NCI-H345 (cell line): ENCODE measurements around the gene CRAMP1.

Experiments used
- DNase-seq: peaks from one replicate; lab custom pipeline; 2025; lab: John Stamatoyannopoulos, UW

Gene CRAMP1

DNA sequence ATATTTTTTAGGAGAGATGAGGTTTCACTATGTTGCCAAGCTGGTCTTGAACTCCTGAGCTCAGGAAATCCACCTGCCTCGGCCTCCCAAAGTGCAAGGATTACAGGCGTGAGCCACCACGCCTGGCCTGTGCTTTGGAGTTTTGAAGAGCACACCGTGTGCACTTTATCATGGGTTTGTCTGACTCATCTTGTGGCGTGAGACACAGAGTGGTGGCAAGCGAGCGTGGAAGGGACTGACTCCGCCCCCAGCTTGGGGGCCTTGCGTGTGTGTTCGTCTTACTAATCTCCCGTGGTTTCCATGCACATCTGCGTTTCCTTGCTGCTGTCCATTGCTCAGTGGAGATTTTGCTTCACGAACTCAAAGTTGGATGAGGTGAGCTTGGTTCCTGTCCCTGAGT is 22.9 kb downstream of the CRAMP1 start:
- no peak for DNase-seq

DNA sequence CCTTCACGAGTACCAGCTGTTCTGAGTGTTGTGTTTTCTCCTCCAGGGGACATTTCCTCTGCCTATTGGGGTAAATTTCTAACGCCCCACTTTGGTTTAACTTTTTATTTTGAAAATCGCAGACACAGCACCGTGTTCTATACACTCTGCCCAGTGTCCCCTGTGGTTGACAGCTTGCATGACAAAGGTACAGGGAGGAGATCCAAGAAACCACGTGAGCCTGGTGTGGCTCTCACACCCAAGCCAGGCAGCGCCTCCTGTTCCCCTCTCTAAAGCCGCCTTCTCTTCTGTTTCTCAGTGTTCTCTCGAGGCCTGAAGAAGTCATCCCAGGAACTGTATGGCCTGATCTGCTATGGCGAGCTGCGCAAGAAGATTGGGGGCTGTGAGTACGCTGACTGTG is 25.4 kb downstream of the CRAMP1 start:
- no peak for DNase-seq

GRCh38 chr16:1638757-1639156 is 26.6 kb downstream of the CRAMP1 start:
- no peak for DNase-seq

DNA sequence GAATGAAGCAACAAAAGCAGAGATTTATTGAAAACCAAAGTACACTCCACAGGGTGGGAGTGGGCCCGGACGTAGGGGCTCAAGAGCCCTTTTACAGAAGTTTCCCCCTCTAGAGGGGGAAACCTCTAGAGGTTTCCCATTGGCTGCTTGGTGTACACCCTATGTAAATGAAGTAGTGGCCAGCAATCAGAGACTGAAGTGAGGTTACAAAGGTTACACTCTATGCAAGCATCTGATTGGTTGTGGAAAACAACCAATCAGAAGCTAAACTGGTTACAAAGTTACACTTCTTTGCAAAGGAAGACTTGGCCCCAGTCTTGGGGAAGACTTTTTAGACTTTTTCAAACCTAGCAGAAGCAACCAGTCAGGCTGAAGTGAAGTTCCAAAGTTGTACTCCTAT is 27.1 kb downstream of the CRAMP1 start:
- DNase-seq = no peak

DNA sequence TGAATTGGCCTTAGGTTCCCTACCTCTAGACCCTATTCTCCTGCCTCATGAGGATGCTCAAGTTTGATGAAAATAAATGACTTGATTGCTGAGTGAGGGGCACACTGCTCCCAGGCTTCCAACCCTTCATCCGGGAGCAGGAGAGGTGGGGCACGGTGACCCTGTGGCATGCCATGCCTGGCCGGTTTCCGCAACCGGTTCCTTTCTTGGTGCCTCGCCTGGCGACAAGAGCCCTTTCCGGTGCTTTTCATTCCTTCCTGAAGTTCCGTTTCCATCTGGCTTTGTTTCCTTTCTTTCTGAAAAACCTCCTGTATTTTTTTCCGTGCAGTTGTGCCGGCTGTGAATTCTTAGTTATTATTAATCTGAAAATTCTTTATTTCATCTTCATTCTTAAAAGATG is 27.7 kb downstream of the CRAMP1 start:
- no peak for DNase-seq

DNA sequence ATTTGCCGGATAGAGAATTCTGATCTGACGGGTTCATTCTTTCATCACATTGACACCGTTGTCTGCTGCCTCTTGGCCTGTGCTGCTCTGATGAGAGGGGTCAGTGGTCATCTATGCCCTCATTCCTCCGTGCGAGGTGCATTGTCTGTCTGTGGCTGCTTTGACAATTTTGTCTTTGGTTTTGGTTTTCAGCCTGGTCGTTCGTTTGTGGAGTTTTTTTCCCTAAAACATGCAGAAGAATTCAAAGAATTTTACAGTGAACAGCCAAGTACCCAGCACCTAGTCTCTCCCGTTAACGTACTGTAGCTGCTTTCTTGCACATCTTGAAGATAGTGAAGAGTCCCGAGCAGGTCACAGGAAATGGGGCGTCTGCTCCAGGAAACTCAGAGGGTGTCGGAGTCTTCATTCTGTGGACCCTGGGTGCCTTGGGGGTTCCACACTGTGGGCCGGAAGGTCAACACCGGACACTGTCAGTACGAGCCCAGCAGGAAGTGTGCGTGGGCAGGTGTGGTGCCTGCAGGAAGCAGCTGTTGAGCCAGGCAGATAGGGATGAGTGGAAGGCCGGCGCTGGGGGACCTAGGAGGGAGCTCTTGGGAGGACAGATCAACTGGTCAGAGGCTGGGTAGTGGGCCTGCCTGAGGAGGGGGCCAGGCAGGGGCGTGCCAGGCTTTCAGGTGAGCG is 28.2 kb downstream of the CRAMP1 start:
- DNase-seq = no peak

DNA sequence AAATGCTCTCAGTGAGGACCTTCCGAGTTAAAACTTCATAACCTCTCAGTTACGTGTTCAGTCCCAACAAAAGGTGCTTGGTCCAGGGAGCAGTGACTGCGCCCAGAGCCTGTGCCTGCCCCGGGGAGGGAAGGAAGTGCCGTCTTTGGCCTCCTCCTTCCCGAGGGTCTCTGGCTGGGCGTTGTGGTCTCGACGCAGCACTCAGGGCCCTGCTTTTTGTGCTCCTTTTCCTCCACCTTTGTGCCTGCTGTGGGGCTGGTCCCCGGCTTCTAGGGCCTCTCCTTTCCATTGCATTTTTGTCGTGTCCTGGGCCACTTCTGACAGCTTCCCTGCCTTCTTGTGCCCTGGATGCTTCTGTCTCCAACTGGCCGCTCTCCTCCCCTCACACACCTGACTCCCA is 29.1 kb downstream of the CRAMP1 start:
- DNase-seq = no peak

GRCh38 chr16:1642148-1642547 is 30.0 kb downstream of the CRAMP1 start:
- no peak for DNase-seq

DNA sequence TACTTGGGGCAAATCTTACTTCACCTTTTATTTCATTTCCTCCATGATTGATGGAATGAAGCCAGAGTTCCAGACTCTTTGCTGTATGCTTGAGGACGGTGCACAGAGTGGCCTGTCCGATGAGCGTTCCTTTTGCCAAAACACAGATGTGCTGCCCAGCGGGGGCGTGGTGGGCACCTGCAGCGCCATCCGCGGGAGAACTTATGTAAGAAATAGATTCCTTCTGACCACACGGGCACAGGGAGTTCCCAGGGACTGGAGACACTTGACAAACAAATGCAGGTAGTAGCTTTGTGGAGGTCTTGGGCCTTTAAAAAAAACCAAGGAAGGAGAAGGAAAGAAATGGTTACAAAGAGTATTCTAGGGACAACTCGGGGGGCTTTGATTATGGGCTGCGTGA is 30.6 kb downstream of the CRAMP1 start:
- no peak for DNase-seq

DNA sequence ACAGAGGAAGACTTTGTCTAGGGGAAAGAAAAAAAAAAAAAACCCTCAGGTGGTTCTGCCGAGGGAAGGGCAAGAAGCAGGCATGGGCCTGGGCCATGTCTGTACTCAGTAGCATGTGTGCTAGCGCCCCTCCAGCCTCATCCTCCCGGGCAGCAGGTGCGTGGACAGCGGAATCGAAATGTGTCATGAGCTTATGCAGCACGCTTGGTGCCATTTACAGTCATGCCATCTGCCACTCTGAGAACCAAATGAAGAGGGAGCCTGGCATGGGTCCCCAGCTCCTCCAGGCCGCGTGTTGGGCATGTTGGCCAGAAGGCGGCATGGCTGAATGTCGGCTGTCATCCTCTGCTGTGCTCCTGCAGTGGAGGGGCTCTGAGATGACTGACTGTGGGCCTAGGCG is 31.4 kb downstream of the CRAMP1 start:
- DNase-seq = no peak

GRCh38 chr16:1645914-1646525 is 33.9 kb downstream of the CRAMP1 start:
- DNase-seq = peak; percentile 78

DNA sequence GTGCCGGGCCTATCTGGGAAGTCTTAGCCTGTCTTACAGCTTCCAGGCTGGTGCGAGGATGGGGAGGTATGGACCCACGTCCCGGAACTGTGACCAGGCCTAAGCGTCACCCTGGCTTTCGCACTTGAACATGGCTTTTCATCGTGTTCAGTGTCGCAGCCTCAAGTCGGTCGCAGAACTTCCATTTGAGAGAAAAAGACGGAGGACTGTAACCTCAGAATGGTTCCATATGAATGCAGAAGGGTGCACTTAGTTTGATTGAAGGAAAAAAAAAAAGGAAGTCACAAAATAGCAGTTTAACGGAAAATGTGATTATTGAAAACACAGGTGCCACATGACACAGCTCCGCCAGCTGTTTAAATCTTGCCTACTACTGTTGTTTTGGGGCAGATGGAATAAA is 35.7 kb downstream of the CRAMP1 start:
- DNase-seq = no peak

- no peak for DNase-seq
These were observed 38.0 kb downstream of the CRAMP1 start for GRCh38 chr16:1650131-1650530.

DNA sequence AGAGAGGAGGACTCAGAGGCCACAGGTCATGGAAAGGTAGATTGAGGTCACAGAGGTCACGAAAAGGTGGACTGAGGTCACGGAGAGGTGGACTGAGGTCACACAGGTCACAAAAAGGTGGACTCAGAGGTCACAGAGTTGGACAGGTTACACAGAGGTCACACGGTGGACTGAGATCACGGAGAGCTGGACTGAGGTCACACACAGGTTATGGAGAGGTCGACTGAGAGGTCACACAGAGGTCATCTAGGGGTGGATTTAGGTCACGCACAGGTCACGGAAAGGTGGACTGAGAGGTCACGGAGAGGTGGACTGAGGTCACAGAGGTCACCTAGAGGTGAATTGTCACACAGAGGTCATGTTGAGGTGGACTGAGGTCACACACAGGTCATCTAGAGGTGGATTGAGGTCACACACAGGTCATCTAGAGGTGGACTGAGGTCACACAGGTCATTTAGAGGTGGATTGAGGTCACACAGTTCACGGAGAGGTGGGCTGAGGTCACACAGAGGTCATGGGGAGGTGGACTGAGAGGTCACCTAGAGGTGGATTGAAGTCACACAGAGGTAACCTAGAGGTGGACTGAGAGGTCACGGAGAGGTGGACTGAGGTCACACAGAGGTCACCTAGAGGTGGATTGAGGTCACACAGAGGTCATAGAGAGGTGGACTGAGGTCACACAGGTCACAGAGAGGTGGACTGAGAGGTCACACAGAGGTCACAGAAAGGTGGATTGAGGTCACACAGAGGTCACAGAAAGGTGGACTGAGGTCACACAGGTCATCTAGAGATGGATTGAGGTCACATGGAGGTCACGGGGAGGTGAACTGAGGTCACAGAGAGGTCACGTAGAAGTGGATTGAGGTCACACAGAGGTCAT is 39.2 kb downstream of the CRAMP1 start:
- no peak for DNase-seq

DNA sequence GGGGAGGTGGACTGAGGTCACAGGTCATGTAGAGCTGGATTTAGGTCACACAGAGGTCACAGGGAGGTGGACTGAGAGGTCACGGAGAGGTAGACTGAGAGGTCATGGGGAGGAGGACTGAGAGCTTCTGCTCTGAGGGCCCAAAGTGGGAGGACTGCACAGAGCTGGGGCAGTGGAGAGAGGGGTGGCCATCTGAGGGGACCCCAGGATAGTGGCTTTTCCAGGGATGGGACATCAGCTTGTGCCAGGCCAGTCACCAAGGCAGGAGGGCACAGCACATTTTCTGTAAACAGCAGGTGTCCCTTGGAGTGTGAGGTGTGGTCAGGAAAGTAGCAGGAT is 39.8 kb downstream of the CRAMP1 start:
- no peak for DNase-seq

DNA sequence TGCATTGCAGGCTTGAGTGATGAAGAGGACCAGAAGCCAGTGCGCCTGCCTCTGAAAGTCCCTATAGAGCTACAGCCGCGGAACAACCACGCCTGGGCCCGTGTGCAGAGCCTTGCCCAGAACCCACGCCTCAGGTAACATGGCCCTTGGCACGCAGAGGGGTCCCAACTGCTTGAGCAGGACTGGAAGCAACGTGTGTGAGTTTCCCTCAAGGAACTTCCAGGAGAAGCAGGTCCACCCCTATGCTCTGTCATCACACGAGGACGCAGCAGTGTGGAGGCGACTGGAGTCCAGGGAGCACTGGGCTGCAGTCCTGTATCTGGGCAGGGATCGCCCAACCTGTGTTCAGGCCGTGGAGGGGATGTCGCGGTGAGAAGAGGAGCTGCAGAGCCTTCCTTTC is 40.9 kb downstream of the CRAMP1 start:
- DNase-seq = no peak

DNA sequence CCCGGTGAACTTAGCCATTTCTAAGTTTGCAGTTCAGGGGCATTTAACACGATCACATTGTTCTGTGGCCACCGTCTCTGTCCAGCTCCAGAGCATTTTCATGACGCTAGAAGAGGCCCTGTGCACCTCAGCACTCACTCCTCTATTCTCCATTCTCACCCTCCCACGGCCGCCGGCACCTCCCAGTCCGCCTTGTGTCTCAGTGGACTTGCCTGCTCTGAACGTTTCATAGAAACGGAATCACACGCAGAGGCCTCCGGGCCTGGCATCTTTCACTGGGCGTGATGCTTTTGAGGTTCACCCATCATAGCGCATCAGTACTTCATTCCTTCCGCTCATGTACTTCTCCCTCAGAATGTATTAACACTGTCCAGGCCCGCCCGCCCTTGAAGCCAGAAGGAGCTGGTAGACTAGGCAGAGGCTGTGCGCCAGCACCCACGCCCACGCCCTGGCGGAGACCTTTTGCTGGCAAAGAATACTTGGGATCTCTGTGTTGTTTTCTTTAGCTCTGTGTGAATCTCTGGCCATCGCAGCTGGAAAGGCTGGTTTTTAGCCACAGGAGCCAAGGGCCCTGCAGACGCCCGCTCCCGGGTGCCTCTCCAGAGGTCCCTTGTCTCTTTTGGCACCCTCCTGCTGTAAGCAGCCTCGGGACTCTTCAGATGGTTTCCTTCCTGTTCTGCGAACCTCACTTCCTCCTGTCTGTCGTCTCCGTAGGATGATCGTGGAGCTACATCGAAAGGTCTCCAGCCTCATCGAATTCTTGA is 42.5 kb downstream of the CRAMP1 start:
- no peak for DNase-seq

DNA sequence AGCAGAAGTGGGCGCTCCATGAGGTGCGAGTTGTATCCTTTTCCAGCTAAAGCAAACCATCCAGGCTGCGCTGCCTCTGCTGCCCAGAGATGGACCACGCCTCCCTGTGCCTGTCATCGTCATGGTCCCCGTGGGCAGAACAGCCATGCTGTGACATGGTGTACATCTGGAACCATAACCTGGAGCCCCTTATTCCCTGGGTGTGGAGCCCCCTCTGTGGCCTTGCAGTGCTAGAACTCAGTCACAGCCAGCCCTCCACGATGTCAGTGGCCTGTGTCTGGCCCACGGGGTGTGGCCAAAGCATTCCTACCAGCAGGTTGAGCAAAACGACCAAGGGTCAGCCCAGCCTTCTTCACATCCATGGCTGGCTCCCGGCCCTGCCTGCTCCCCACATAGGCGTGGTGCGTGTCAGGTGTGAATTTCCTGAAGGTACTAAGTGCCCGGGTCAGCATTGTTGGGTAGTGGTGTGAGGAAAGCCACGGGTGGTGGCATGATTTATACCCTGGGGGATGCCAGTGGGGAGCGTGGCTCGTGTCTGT is 43.2 kb downstream of the CRAMP1 start:
- no peak for DNase-seq

DNA sequence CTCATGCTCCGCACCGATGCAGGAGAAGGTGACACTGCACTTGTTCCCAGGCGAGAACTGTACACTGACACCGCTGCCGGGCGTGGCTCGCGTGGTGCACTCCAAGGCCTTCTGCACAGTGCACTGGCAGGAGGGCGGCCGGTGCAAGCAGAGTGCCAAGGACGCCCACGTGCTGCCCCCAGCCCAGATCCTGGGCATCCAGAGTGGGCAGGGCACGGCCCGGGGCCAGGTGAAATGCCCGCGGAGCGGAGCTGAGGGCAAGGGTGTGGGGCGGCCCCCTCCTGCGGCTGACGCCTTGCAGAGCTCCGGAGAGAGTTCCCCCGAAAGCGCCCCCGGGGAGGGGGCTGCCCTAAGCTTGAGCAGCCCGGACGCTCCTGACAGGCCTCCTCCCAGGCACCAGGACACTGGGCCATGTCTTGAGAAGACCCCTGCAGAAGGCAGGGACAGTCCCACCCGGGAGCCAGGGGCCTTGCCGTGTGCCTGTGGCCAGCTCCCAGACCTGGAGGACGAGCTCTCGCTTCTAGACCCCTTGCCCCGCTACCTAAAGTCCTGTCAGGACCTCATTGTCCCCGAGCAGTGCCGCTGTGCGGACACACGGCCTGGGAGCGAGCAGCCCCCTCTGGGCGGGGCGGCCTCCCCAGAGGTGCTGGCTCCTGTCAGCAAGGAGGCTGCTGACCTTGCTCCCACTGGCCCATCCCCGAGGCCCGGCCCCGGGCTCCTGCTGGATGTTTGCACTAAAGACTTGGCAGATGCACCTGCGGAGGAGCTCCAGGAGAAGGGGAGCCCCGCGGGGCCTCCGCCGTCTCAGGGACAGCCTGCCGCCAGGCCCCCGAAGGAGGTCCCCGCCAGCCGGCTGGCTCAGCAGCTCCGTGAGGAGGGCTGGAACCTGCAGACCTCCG is 44.0 kb downstream of the CRAMP1 start:
- no peak for DNase-seq

DNA sequence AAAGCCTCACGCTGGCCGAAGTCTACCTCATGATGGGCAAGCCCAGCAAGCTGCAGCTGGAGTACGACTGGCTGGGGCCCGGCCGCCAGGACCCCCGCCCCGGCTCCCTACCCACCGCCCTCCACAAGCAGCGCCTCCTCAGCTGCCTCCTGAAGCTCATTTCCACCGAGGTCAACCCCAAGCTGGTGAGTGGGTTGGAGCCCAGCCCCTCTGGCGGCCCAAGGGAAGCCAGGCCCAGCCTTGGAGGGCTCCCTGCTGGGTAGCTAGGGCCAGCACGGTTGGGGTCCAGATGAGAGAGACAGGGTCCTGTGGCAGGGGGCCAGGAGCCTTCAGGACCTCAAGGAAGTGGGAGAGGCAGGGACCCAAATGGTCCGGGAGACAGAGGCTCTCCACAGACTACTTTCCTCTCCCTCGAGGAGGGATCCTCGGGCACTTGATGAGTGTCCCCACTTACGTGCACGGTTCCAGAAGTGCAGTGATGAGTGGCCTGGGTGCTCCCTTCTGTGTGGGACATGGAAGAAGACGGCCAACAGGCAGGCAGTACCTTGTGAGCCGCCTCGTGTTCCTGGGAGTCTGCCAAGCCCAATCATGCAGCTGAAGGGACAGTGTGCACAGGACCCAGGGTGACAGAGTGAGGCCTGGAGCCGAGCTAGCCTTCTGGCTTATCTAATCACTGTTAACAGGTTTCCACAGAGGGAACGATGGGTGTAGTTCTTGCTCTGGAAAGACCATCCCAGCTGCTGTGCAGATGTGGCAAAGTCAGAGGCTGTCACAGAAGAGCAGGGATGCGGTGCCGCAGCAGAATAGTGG is 44.9 kb downstream of the CRAMP1 start:
- DNase-seq = no peak
